HepG2 (cell line): ENCODE results near the gene LYST. TPM values are rescaled to one million over a fixed set of nuclear protein-coding genes. Genes with fewer than 3 reads are reported as not detected.

Experiments used
- GABPB1 ChIP-seq: IDR thresholded peaks from 2 replicates; pipeline ENCODE4 v1.6.1; 2016; ENCODE audit warnings: mild to moderate bottlenecking, missing genetic modification reagents, moderate library complexity, missing compliant biosample characterization
- MAFF ChIP-seq: IDR thresholded peaks from 2 replicates; pipeline ENCODE4 v1.6.1; 2011; ENCODE audit warnings: low read depth, low read length, improper control_type of control experiment
- NR2F2 ChIP-seq: IDR thresholded peaks from 2 replicates; pipeline ENCODE4 v1.6.1; 2012; ENCODE audit warnings: low read depth, inconsistent platforms, borderline replicate concordance
- PHF8 ChIP-seq: sonication (generic); formaldehyde crosslinking; IDR thresholded peaks from 2 replicates; pipeline ENCODE4 v1.5.0; 2020; ENCODE audit warnings: missing genetic modification reagents
- PPARG ChIP-seq: conservative IDR thresholded peaks from 2 replicates; pipeline ENCODE4 v1.6.1; 2016; ENCODE audit warnings: missing biosample characterization, missing genetic modification reagents
- SMAD9 ChIP-seq: sonication (generic); formaldehyde crosslinking; IDR thresholded peaks from 2 replicates; pipeline ENCODE4 v1.5.1; 2020; ENCODE audit warnings: mild to moderate bottlenecking, missing genetic modification reagents
- SYNCRIP ChIP-seq: fragments of 200-400 bp; formaldehyde crosslinking; IDR thresholded peaks from 2 replicates; pipeline ENCODE4 v1.6.1; 2018; ENCODE audit warnings: mild to moderate bottlenecking, low read depth, low read length; ENCODE audit not compliant: insufficient read depth
- TOPORS ChIP-seq: sonication (generic); formaldehyde crosslinking; IDR thresholded peaks from 2 replicates; pipeline ENCODE4 v1.8.0; 2023; ENCODE audit warnings: mild to moderate bottlenecking, missing genetic modification reagents
- ZNF737 ChIP-seq: sonication (generic); formaldehyde crosslinking; IDR thresholded peaks from 2 replicates; pipeline ENCODE4 v1.5.0; 2020; ENCODE audit warnings: missing genetic modification reagents, mild to moderate bottlenecking, borderline replicate concordance
- ZNF773 ChIP-seq: sonication (generic); formaldehyde crosslinking; IDR thresholded peaks from 2 replicates; pipeline ENCODE4 v1.4.0; 2020; ENCODE audit warnings: missing genetic modification reagents, borderline replicate concordance
- ZNF878 ChIP-seq: sonication (generic); formaldehyde crosslinking; IDR thresholded peaks from 2 replicates; pipeline ENCODE4 v1.8.1; 2023; ENCODE audit warnings: mild to moderate bottlenecking, missing genetic modification reagents, moderate library complexity
- polyA plus RNA-seq, 8 experiments: library from polyadenylated mRNA; depleted of rRNA in 3 of 8; stranded (reverse) in 7 of 8; unstranded in 1 of 8; fragments of >200 nt; fragmentation: Illumina TruSeq in 4 of 8; extraction: Trizol in 4 of 8; gene quantifications; 2 replicates each; pipeline versions ENCODE4 v1.2.1 to v1.2.3, GENCODE V29; 2011 to 2016; ENCODE audit warnings: low read depth in 4 of 8, missing spikeins in 1 of 8, mixed read lengths in 1 of 8; ENCODE audit not compliant: insufficient read depth in 1 of 8
- total RNA-seq, 5 experiments: library from RNA; depleted of rRNA; stranded (reverse); fragments of >200 nt; fragmentation: Illumina TruSeq; extraction: Trizol; gene quantifications; 2 replicates each; pipeline ENCODE4 v1.2.3, GENCODE V29; 2016; ENCODE audit warnings: low read depth in 1 of 5
- TF ChIP-seq, protein P1 (sequence below): sonication (generic); formaldehyde crosslinking; IDR thresholded peaks from 2 replicates; pipeline ENCODE4 v1.4.0; 2020; ENCODE audit warnings: missing genetic modification reagents
- TF ChIP-seq, protein P2 (sequence below): sonication (generic); formaldehyde crosslinking; IDR thresholded peaks from 2 replicates; pipeline ENCODE4 v1.8.0; 2022; ENCODE audit warnings: missing genetic modification reagents, mild to moderate bottlenecking, moderate library complexity, borderline replicate concordance
- TF ChIP-seq, protein P3 (sequence below): fragments of 450-650 bp; IDR thresholded peaks from 2 replicates; pipeline ENCODE4 v1.6.1; 2017
- TF ChIP-seq, protein P4 (sequence below): sonication (generic); formaldehyde crosslinking; IDR thresholded peaks from 2 replicates; pipeline ENCODE4 v1.5.1; 2020; ENCODE audit warnings: mild to moderate bottlenecking, missing genetic modification reagents, borderline replicate concordance
- TF ChIP-seq, protein P5 (sequence below): sonication (generic); formaldehyde crosslinking; IDR thresholded peaks from 2 replicates; pipeline ENCODE4 v1.8.1; 2023; ENCODE audit warnings: mild to moderate bottlenecking, inconsistent platforms, moderate library complexity, missing genetic modification reagents, borderline replicate concordance
- TF ChIP-seq, protein P6 (sequence below): sonication (generic); formaldehyde crosslinking; IDR thresholded peaks from 2 replicates; pipeline ENCODE4 v1.4.0; 2020; ENCODE audit warnings: missing genetic modification reagents, borderline replicate concordance

LYST gene
- total and polyA plus RNA-seq, 2 of the 13 experiments (the other 11 are each of a cell fraction or from before 2014, with no cell fraction given), result 0.91 to 2.5 TPM

DNA sequence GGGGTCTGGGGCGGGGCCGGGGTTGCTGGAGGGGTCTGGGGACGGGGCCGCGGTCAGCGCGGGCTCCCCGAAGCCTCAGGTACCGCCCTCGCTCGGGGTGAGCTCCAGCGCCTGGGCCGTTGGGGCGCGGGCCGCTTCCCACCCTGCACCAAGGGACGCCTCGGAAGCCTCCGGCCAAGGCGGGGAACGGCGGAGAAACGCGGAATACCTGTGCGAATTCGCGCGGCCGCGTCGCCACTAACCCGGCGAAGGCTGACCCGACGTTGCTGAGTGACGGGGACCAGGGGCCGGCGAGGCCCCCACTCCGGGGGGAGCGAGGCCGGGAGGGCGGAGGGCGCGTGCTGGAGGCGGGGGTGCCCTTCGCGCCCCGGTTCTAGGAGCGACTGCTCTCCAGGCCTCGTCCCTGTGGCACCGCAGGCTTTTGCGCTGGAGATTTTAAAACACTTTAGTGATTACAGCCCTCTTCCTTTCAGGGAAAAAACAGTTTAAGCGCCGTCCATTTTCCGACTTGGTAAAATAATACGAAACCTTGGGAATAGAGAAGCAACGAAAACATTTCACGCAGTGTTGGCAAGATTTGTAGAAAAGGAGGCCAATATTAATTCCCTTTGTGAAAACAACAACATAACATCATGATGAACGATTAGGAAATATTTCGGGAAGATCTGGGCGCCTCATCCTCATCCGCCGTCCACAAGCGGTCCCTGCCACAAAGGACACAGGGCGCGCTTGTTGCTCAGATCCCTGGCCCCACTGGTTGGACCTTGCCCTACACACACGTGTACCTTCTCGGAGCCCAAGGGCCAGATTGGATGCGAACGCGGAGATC is 216.2 kb downstream of the LYST start (continued):
- TF ChIP-seq, protein P1, sequence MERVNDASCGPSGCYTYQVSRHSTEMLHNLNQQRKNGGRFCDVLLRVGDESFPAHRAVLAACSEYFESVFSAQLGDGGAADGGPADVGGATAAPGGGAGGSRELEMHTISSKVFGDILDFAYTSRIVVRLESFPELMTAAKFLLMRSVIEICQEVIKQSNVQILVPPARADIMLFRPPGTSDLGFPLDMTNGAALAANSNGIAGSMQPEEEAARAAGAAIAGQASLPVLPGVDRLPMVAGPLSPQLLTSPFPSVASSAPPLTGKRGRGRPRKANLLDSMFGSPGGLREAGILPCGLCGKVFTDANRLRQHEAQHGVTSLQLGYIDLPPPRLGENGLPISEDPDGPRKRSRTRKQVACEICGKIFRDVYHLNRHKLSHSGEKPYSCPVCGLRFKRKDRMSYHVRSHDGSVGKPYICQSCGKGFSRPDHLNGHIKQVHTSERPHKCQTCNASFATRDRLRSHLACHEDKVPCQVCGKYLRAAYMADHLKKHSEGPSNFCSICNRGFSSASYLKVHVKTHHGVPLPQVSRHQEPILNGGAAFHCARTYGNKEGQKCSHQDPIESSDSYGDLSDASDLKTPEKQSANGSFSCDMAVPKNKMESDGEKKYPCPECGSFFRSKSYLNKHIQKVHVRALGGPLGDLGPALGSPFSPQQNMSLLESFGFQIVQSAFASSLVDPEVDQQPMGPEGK (CRISPR knock-in tag), result peak; percentile 90
- TF ChIP-seq, protein P2, sequence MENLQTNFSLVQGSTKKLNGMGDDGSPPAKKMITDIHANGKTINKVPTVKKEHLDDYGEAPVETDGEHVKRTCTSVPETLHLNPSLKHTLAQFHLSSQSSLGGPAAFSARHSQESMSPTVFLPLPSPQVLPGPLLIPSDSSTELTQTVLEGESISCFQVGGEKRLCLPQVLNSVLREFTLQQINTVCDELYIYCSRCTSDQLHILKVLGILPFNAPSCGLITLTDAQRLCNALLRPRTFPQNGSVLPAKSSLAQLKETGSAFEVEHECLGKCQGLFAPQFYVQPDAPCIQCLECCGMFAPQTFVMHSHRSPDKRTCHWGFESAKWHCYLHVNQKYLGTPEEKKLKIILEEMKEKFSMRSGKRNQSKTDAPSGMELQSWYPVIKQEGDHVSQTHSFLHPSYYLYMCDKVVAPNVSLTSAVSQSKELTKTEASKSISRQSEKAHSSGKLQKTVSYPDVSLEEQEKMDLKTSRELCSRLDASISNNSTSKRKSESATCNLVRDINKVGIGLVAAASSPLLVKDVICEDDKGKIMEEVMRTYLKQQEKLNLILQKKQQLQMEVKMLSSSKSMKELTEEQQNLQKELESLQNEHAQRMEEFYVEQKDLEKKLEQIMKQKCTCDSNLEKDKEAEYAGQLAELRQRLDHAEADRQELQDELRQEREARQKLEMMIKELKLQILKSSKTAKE (CRISPR knock-in tag), result peak; percentile 53; the same call in 1 of the 2 replicates
- TF ChIP-seq PPARG (CRISPR knock-in tag) (no peak; the same call in 1 of the 2 replicates), SMAD9 (CRISPR knock-in tag) (no peak), MAFF (no peak), SYNCRIP (no peak), NR2F2 (peak; percentile 28; the same call in 1 of the 2 replicates), GABPB1 (CRISPR knock-in tag) (peak; percentile 54), PHF8 (CRISPR knock-in tag) (peak; percentile 74), ZNF773 (no peak), ZNF878 (CRISPR knock-in tag) (no peak), TOPORS (CRISPR knock-in tag) (peak; percentile 17; the same call in 1 of the 2 replicates), ZNF737 (CRISPR knock-in tag) (no peak; the same call in 1 of the 2 replicates)
- TF ChIP-seq, protein P3, sequence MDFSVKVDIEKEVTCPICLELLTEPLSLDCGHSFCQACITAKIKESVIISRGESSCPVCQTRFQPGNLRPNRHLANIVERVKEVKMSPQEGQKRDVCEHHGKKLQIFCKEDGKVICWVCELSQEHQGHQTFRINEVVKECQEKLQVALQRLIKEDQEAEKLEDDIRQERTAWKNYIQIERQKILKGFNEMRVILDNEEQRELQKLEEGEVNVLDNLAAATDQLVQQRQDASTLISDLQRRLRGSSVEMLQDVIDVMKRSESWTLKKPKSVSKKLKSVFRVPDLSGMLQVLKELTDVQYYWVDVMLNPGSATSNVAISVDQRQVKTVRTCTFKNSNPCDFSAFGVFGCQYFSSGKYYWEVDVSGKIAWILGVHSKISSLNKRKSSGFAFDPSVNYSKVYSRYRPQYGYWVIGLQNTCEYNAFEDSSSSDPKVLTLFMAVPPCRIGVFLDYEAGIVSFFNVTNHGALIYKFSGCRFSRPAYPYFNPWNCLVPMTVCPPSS, result no peak
- TF ChIP-seq, protein P4, sequence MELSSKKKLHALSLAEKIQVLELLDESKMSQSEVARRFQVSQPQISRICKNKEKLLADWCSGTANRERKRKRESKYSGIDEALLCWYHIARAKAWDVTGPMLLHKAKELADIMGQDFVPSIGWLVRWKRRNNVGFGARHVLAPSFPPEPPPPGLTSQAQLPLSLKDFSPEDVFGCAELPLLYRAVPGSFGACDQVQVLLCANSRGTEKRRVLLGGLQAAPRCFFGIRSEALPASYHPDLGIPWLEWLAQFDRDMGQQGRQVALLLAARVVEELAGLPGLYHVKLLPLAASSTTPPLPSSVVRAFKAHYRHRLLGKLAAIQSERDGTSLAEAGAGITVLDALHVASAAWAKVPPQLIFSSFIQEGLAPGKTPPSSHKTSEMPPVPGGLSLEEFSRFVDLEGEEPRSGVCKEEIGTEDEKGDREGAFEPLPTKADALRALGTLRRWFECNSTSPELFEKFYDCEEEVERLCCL (CRISPR knock-in tag), result peak; percentile 31; the same call in 1 of the 2 replicates
- TF ChIP-seq, protein P5, sequence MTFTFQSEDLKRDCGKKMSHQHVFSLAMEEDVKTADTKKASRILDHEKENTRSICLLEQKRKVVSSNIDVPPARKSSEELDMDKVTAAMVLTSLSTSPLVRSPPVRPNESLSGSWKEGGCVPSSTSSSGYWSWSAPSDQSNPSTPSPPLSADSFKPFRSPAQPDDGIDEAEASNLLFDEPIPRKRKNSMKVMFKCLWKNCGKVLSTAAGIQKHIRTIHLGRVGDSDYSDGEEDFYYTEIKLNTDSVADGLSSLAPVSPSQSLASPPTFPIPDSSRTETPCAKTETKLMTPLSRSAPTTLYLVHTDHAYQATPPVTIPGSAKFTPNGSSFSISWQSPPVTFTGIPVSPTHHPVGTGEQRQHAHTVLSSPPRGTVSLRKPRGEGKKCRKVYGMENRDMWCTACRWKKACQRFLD (CRISPR knock-in tag), result no peak
- TF ChIP-seq, protein P6, sequence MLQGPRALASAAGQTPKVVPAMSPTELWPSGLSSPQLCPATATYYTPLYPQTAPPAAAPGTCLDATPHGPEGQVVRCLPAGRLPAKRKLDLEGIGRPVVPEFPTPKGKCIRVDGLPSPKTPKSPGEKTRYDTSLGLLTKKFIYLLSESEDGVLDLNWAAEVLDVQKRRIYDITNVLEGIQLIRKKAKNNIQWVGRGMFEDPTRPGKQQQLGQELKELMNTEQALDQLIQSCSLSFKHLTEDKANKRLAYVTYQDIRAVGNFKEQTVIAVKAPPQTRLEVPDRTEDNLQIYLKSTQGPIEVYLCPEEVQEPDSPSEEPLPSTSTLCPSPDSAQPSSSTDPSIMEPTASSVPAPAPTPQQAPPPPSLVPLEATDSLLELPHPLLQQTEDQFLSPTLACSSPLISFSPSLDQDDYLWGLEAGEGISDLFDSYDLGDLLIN (CRISPR knock-in tag), result 0 out of 2 replicates have a peak, but pooled peaks have one; percentile 67
